SKM-1 treated with dmso at 0.1 percent for 144 hours (cell line): ENCODE measurements around the gene GSX2.
"Not testable (repeated sequence)": the region's sequence is repeated elsewhere in the genome, so short reads cannot be mapped to it uniquely, and the experiment has no call there.

Source experiments
- DNase-seq: peaks from one replicate; lab custom pipeline; 2025; ENCODE audit not compliant: unreplicated experiment; lab: John Stamatoyannopoulos, UW

Gene GSX2

DNA sequence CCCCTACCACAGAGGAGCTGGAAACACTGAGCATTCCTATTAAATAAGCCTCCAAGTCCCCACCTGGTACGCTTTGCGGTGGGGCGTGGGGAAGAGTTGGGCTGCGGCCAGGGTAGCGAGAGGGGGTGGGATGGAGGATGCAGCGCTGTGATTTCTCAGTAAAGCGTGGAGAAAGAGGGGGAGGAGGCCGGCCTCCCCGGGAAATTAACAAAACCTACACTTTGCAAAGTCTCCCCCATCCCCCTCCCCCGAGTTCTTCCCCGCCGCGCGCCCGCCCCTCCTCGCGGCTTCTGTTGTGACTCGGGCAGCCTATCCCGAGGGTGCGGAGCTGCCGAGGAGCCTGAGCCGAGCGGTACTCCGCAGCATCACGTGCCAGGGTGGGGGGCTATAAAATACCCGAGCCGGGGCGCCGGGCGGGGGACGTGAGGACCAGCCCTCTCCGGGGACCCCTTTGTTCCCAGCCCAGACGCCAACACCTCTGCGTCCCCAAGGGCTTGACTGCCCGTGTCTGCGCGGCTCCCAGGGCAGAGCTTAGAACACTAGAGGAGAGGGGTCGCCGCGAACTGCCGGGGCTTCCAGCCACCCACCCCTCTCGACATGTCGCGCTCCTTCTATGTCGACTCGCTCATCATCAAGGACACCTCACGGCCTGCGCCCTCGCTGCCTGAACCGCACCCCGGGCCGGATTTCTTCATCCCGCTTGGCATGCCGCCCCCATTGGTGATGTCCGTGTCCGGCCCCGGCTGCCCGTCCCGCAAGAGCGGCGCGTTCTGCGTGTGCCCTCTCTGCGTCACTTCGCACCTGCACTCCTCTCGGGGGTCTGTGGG lies at the start of gene GSX2:
Gene GSX2 (plus strand): TSS at position 416 of the 827 bp plus-strand sequence. CDS start 182 bp downstream, at position 598.
- DNase-seq, result no peak

DNA sequence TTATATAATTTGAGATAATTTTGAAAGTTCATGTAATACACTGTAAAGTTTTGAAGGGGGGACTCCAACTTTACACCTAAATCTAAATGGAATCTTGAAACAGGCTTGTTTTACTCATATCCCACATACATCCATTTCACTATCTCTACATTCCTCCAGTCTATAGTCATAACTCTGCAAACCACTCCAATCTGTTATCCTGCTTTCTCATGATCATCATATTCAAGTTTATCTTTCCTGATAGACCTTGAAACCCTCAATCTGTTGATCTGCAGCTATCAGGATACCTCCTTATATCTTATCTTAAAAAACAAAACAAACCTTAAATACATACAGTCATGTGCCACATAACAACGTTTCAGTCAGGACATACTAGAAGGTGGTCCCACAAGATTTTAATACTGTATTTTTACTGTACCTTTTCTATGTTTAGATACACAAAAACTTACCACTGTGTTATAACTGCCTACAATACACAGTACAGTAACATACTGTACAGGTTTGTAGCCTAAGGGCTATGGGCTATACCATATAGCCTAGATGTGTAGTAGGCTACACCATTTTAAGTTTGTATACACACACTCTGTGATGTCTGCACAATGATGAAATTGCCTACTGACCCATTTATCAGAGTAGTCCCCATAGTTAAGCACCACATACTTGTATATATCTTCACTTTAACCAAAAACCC lies 49.6 kb upstream of the GSX2 start:
- no peak for DNase-seq

DNA sequence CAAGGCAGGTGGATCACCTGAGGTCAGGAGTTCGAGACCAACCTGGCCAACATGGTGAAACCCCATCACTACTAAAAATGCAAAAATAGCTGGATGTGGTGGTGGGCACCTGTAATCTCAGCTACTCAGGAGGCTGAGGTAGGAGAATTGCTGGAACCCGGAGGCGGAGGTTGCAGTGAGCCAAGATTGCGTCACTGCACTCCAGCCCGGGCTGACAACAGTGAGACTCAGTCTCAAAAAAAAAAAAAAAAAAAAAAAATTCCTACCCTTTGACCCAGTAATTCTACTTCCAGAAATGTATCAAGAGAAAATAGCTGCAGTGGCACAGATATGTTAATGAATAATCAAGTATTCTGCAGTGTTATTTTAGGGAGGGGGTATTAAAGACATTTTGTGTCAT lies 46.6 kb upstream of the GSX2 start:
- DNase-seq, result not testable (repeated sequence)

DNA sequence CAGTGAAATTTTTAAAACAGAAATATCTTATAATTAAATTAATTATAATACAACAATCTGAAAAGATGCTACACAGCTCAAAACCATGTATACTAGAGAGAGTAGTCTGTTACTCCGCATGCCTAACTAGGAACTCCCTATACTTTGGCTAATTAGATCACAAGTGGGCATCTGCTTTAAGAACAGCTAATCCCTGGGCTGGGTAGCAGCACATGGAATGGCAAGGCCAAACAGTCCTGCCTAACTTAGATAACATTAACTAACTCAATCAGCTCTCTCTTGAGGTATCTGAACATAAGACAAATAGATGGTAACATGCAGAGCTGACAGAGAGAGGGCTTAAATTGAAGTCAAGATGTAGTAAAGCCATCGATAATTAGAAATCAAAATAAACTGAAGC lies 45.5 kb upstream of the GSX2 start:
- DNase-seq, result no peak

DNA sequence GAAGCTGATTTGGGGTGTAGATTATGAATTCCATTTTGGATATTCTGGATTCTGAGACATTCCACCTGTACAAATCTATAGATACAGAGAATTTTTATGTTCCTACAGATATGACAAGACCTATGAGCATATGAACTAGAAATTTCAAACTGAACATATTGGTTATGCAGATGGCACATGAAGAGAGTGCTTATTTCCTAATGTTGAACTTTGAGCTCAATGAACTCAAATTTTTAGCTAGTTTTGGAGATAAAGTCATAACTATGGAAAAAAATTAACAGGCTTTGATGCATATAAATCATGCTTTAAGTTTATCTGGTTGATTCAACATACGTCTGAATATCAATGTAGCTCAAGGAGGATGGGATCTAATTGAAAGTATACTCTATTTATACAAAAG lies 44.5 kb upstream of the GSX2 start:
- no peak for DNase-seq

DNA sequence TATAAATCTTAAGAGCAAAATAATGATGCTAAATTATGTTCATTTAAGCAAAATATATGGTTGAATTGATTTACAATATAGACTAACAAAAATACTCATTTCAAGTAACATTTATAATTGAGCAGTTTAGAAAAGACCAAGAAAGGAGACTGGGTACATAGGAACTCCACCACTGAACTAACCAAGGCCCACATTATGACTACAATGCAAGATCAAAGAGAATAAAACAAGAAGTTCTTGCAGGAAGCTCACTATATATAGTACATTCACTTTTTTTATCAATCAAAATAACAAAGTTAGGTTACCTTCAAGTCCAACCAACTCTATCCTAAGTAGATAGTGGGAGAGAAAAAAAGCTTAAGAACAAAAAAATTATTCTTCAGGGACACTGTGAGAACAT lies 43.6 kb upstream of the GSX2 start:
- DNase-seq, result no peak

DNA sequence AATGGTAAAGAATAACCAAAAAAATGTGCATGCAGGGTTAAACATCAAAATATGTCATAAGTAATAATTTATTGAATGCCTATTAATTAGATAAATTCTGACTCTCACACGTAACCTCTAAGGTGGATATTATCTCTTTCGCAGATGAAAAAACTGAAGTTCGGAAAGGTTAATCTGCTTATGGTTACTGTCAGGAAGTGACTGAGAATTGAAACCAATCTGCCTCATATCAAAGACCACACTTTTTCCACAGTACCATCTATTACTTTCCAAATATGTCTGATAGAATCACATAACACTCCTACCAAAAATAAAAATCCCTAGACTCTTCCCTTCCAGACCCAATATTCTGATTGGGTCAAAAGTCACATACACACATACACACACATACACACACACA lies 41.8 kb upstream of the GSX2 start:
- DNase-seq, result no peak

DNA sequence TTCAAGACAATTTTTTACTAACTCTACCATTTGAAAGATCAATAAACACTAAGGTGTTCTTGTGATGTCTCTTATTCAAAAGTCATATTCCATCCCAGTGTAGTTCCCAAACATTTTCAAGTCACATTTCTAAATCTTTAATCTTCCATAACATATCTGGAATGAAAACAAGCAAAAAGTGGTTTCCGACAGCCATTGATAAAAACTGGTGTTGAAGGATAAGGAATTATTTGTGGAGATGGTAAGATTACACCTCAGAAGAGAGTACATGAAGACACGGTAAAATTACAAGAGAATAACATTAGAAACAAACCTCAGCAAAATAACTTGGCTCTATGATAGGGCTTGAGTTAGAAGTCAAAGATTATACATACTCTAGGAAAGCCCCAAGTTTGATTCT lies 39.8 kb upstream of the GSX2 start:
- DNase-seq, result no peak

DNA sequence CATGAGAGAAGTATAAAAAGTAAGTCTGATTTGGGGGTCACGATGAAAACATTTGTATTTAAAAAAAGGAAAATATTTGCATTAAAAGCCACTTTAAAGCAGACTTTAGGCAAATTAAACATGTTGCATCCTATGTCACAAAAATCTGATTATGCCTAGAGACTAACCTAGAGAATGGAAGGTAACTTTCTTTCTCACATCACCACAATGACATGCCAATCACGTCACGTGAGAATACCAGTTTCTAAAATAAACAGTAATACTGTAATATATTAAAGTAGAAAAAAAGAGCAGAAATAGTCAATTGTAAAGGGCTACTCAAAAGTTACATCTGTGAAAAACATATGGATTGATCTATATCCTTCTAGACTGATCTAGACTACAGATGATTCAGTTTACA lies 38.9 kb upstream of the GSX2 start:
- DNase-seq, result no peak

DNA sequence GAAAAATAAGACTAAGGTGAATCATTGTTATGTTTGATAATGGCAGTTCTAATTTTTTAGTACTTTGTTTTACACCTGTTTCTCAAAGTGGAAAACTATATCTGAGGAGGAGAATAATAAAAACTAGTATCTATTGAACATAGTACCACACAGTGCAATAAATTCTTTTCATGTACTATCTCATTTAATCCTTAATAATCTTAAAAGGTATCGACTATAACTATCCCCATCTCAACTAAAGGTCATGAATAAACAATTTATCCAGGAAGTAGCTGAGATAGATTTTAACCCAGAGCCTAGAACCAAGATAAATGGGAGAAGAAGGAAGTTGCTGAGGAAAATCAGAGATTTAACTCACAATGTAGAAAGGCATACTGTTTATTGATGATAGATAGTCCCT lies 38.1 kb upstream of the GSX2 start:
- DNase-seq, result no peak

DNA sequence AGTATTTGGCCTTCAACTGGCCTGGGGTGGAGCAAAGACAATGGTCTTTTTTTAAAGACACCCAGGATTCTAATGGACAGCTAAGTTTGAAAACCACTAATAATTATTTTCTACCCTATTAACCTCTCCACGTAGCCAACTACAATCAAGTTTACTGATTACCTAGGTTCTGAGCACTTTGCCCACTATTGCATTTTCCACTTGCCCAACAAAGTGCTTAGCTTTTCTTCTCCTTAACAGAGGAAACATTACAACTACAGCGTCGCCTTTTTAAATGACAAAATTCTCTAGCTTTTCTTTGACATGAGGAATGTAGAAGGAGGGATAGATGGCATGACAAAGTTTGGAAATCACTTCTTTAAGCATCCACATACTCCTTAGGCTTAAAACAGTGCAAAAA lies 37.6 kb upstream of the GSX2 start:
- DNase-seq, result no peak

DNA sequence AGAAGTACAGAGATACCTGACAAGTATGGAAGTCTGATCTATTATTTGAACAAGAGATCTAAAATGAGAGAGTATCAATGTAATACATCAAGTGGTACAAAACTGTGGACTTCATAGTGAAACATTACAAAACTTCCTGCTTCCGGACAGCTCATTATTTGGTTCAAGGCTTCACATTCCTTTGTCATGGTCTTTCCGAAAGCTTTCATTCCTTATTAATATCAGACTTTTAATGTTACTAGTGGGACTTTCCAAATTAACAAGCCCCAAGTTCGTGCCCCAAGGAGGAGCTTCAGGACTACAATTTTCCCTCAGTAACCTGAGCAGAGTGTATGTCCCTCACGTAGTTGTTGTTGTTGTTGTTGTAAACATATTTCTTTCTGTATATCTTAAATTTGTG lies 36.7 kb upstream of the GSX2 start:
- no peak for DNase-seq

DNA sequence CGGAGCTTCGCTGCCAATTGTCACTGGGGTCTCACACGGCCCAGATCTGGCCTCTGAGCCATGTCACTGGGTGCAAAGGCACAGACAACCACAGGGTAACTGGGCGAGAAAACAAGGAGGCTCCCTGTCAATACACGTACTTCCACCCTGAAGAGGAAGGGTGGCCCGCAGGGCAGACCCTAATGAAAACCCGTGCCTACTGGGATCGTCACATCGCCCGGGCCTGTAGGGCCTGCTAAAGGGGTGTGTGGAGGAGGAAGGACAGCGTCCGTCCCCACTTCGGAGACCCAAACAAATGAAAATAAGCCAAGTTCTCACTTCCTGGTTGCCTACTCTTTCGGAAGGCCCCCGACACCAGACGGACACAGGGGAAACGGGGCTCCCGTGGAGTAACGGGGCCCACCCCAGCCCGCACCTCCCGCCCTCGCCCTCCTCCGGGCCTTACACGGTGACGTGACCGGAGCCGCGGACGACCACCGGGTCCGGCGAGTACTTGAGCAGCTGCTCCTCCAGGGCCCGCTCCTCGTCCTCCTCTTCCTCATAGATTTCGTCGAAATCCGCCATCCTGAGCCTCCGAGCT lies 36.1 kb upstream of the GSX2 start:
- DNase-seq, result no peak

DNA sequence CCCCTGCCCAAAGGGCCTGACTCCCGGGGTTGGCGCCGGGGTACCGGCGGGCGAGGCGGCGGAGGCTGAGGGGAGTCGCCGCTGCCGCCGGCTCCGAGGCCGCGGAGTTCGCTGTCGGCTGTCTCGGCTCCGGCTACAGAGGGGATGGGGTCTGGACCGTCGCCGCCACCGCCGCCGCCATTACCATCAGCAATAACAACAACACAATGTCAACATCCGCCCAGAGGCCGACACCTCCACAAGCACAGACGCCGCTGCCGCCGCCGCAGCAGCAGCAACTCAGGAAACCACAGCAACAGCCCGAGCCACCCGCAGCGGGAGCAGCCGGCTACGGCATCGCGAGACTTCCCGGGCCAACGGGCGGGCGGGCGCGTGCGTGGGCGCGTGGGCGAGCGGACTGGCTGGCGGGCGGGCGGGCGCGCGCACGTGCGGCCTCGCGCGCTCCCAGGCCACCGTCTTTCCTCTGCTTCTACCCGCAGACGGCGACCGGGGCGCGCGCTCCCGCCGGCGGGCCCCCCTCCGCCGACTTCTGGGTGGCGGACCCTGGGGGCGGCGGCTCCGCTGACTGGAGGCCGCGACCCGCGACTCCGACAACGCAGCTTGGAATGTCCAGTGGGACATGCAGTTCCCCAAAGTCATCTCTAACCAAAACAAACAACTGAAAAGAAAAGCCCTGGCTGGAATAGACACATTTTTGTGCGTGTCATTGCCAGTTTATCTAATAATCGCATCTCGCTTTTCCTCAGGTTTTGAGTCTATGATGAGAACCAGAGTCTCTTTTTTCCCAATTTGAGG lies 35.4 kb upstream of the GSX2 start, which contains the start of gene CHIC2:
Gene CHIC2 (minus strand): TSS at position 289 of the 795 bp plus-strand sequence. CDS start 305 bp downstream, outside the sequence.
- DNase-seq, result peak; percentile 86

DNA sequence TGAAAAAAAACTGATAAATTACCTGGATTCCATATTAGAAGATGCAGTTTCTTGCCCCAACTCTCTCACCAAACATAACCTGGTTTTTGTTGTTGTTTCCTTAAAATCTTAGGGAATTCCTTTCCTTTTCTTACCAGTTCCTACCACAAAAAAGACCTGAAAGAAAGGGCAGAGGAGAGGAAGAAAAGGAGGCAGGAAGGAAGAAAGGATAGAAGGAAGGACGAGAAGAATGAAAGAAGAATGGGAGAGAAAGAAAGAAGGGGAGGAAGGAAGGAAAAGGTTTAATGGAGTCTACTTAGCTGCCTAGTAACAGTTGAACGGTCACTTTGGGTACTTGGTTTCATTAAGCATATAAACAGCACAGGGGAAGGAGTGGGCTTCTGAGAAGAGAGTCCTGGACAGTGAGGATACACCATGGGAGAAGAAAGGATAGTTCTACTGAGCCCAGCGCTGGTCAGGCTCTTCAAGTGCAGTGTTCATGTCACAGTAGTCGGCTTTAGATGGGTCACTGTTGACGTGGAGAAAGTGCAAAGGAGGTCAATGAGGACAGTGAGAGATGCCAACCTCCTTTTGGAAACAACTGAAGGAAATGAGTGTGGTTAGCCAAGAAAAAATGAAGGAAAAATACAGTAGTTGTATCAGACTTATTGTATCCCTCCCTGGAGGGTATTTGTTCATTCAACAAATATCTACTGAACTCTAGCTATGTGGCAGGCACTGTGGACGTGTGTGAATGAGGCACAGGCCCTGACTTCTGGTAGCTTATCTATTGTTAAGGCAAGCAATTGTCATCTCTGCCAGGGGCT lies 34.5 kb upstream of the GSX2 start:
- DNase-seq, result no peak

DNA sequence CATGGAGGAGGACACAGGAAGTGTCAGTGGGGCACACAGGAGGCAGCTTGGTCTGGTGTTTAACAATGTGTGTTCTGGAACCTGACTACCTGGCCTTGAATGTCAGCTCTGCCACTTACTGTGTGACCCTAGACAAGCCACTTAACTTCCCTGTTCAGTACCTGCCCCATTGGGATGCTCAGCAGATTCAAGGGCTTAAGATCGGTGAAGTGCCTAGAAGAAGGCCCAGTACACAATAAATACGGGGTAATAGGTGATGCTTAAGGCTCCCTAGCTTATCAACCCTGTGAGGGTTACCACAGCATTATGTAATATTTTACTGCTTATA lies 33.9 kb upstream of the GSX2 start:
- DNase-seq, result no peak

DNA sequence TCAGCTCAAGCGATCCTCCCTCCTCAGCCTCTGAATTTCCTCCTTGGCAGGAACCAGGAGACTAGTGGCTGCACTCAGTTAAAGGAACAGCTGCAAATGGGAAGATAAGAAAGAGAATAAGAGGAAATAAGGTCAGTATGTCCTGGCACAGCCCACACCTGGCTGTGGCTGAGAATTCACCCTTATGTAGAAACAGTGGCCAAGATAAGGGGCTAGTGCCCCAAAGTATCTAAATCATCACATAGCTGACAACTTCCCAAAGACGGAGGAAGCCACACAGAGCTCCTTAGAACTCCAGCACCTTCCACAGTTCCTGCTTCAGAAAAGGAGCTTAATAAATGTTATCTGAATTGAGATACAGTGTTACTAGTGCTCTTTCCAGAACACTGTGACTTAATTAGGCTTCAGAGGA lies 33.2 kb upstream of the GSX2 start:
- peak; percentile 12 for DNase-seq

DNA sequence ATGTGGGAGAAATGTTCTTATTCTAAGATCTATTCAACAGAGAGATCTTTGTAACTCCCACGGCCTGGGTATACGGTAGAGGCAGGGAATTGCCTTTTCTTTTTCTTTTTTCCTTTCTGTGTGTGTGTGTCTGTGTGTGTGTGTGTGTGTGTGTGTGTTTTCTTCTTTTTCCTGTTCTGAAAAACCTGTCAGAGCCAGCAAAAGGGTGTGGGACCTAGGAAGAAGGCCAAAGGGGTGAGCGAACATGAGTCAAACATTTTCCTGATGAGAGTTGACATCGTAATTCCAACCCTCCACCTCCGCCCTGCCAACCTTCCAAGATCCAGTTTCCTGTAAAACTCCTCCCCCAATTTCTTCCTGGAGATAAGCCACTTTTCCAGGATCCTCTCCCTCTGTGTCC lies 32.8 kb upstream of the GSX2 start:
- no peak for DNase-seq

DNA sequence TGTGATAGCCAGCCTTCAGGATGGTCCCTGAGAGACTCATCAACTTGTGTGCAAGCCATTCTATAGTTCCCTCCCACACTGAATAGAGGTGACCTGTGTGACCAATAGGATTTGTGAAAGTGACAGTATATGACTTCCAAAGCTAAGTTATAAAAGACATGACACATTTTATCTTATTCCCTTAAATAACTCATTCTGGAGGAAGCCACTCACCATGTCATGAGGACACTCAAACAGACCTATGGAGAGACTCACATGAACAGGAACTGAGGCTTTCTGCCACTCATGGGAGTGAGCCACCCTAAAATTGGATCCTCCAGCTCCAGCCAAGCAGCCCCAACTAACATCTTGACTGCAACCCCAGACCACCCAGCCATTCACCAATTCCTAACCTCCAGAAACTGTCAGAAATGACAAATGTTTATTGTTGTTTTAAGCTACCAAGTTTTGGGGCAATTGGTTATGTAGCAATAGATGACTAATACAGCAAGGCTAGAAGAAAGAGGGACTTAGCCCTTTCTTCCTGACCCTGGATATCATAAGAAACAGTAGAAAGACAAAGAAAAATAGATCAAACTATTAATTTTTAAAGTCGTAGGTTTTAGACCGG lies 26.6 kb upstream of the GSX2 start:
- no peak for DNase-seq

DNA sequence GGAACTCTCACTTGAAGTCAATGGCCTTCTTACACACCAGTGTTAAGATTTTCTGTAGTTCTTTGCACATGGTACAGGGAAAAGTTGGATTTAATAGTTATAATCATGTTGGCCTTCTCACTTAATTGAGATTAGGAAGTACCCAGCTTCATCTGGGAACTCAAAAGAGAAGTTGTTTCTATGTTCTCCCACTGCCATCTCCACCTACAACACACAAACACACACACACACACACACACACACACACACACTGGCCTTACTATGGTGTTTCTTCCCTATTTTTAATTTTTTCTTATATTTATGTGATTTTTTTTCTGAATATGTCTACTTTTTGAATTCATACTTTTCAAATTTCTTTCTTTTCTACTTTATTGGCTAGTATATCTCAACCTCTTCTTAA lies 25.6 kb upstream of the GSX2 start:
- DNase-seq, result no peak
